HEK293 (cell line): Measurements from ENCODE around the gene SLC30A3.

Source experiments
- CTCF ChIA-PET: fragments of 350-600 bp; formaldehyde crosslinking; extraction: SDS; loops from one replicate; lab custom pipeline; 2021; ENCODE audit warnings: antibody characterized with exemption; lab: Yijun Ruan, JAX
- POLR2A ChIA-PET: fragments of 300-600 bp; formaldehyde crosslinking; extraction: SDS; loops from one replicate; lab custom pipeline; 2020; ENCODE audit warnings: antibody characterized with exemption, inconsistent platforms; lab: Yijun Ruan, JAX
- H3K27ac ChIP-seq: fragments of 200-500 bp; sonication (Bioruptor generic); 2 replicates; pipeline ENCODE4 v1.5.1; 2014; ENCODE audit warnings: low read depth, low read length, control low read depth, inconsistent platforms; ENCODE audit errors: extremely low read depth
- H3K36me3 ChIP-seq, 2 experiments: fragments of 200-500 bp in 1 of 2; sonication (Bioruptor generic) in 1 of 2; 1 replicate in 1 of 2; 2 replicates in 1 of 2; pipeline ENCODE4 v1.5.1; 2014 to 2017; ENCODE audit warnings: inconsistent platforms in 2 of 2, low read length in 2 of 2; ENCODE audit not compliant: control insufficient read depth in 2 of 2, insufficient read depth in 1 of 2
- H3K4me1 ChIP-seq: fragments of 200-500 bp; sonication (Bioruptor generic); 2 replicates; pipeline ENCODE4 v1.5.1; 2014; ENCODE audit warnings: mild to moderate bottlenecking, low read length, inconsistent platforms; ENCODE audit not compliant: control insufficient read depth, insufficient read depth
- H3K4me3 ChIP-seq: 2 replicates; pipeline ENCODE4 v1.5.1; 2011; ENCODE audit warnings: low read depth, mild to moderate bottlenecking, control low read depth, low read length, moderate library complexity
- H3K9me3 ChIP-seq: fragments of 200-500 bp; sonication (Bioruptor generic); 2 replicates; pipeline ENCODE4 v1.5.1; 2014; ENCODE audit warnings: low read depth, low read length, inconsistent platforms; ENCODE audit not compliant: control insufficient read depth, insufficient read depth
- FEZF1 ChIP-seq: fragments of 450-650 bp; formaldehyde crosslinking; IDR thresholded peaks from 2 replicates; pipeline ENCODE4 v1.5.1; 2016; ENCODE audit warnings: missing biosample characterization, missing genetic modification characterization
- GLIS1 ChIP-seq: fragments of 450-650 bp; formaldehyde crosslinking; IDR thresholded peaks from 2 replicates; pipeline ENCODE4 v1.5.1; 2016; ENCODE audit warnings: missing biosample characterization, missing genetic modification characterization
- KLF8 ChIP-seq: fragments of 450-650 bp; formaldehyde crosslinking; IDR thresholded peaks from 2 replicates; pipeline ENCODE4 v1.5.1; 2016; ENCODE audit warnings: missing biosample characterization, missing genetic modification characterization
- WT1 ChIP-seq: fragments of 450-650 bp; formaldehyde crosslinking; IDR thresholded peaks from 2 replicates; pipeline ENCODE4 v1.5.1; 2016; ENCODE audit warnings: missing biosample characterization, missing genetic modification characterization
- ZBTB1 ChIP-seq: fragments of 450-650 bp; formaldehyde crosslinking; IDR thresholded peaks from 2 replicates; pipeline ENCODE4 v1.5.1; 2016; ENCODE audit warnings: missing biosample characterization, missing genetic modification characterization
- ZBTB48 ChIP-seq: fragments of 450-650 bp; formaldehyde crosslinking; IDR thresholded peaks from 2 replicates; pipeline ENCODE4 v1.5.1; 2016; ENCODE audit warnings: missing biosample characterization, missing genetic modification characterization
- ZFP69B ChIP-seq: fragments of 450-650 bp; formaldehyde crosslinking; IDR thresholded peaks from 2 replicates; pipeline ENCODE4 v1.5.1; 2016; ENCODE audit warnings: missing biosample characterization, missing genetic modification characterization
- ZNF155 ChIP-seq: fragments of 450-650 bp; formaldehyde crosslinking; IDR thresholded peaks from 2 replicates; pipeline ENCODE4 v1.5.1; 2016; ENCODE audit warnings: missing biosample characterization, missing genetic modification characterization
- ZNF174 ChIP-seq: fragments of 450-650 bp; formaldehyde crosslinking; IDR thresholded peaks from 2 replicates; pipeline ENCODE4 v1.5.0; 2017; ENCODE audit warnings: missing biosample characterization, mild to moderate bottlenecking, missing genetic modification characterization
- ZNF266 ChIP-seq: fragments of 450-650 bp; formaldehyde crosslinking; IDR thresholded peaks from 2 replicates; pipeline ENCODE4 v1.5.1; 2016; ENCODE audit warnings: missing biosample characterization, missing genetic modification characterization, low read depth
- ZNF335 ChIP-seq: fragments of 450-650 bp; formaldehyde crosslinking; conservative IDR thresholded peaks from 2 replicates; pipeline ENCODE4 v1.5.1; 2016; ENCODE audit warnings: missing biosample characterization, missing genetic modification characterization
- ZNF341 ChIP-seq: fragments of 450-650 bp; formaldehyde crosslinking; IDR thresholded peaks from 2 replicates; pipeline ENCODE4; 2016; ENCODE audit warnings: low read depth, missing biosample characterization, missing genetic modification characterization
- ZNF416 ChIP-seq: fragments of 450-650 bp; formaldehyde crosslinking; IDR thresholded peaks from 2 replicates; pipeline ENCODE4 v1.5.1; 2016; ENCODE audit warnings: missing biosample characterization, missing genetic modification characterization
- ZNF433 ChIP-seq: fragments of 450-650 bp; formaldehyde crosslinking; IDR thresholded peaks from 2 replicates; pipeline ENCODE4 v1.5.1; 2016; ENCODE audit warnings: missing biosample characterization, missing genetic modification characterization, low read depth
- ZNF600 ChIP-seq: fragments of 450-650 bp; formaldehyde crosslinking; IDR thresholded peaks from 2 replicates; pipeline ENCODE4 v1.5.1; 2016; ENCODE audit warnings: missing biosample characterization, missing genetic modification characterization
- ZNF621 ChIP-seq: fragments of 450-650 bp; formaldehyde crosslinking; IDR thresholded peaks from 2 replicates; pipeline ENCODE4 v1.5.1; 2017; ENCODE audit warnings: missing biosample characterization, missing genetic modification characterization
- ZNF660 ChIP-seq: fragments of 450-650 bp; IDR thresholded peaks from 2 replicates; pipeline ENCODE4 v1.5.1; 2018; ENCODE audit warnings: missing biosample characterization, mild to moderate bottlenecking, missing genetic modification characterization
- TF ChIP-seq, protein P1 (sequence below): fragments of 450-650 bp; formaldehyde crosslinking; IDR thresholded peaks from 2 replicates; pipeline ENCODE4 v1.5.1; 2016; ENCODE audit warnings: missing biosample characterization, missing genetic modification characterization
- TF ChIP-seq, protein P2 (sequence below): fragments of 450-650 bp; formaldehyde crosslinking; IDR thresholded peaks from 2 replicates; pipeline ENCODE4 v1.5.1; 2017; ENCODE audit warnings: missing biosample characterization, mild to moderate bottlenecking, missing genetic modification characterization, moderate library complexity
- TF ChIP-seq, protein P3 (sequence below): fragments of 450-650 bp; formaldehyde crosslinking; IDR thresholded peaks from 2 replicates; pipeline ENCODE4 v1.5.0; 2017; ENCODE audit warnings: missing biosample characterization, missing genetic modification characterization, borderline replicate concordance
- TF ChIP-seq, protein P4 (sequence below): fragments of 450-650 bp; formaldehyde crosslinking; IDR thresholded peaks from 2 replicates; pipeline ENCODE4 v1.5.1; 2016; ENCODE audit warnings: missing biosample characterization, missing genetic modification characterization

Gene SLC30A3

DNA sequence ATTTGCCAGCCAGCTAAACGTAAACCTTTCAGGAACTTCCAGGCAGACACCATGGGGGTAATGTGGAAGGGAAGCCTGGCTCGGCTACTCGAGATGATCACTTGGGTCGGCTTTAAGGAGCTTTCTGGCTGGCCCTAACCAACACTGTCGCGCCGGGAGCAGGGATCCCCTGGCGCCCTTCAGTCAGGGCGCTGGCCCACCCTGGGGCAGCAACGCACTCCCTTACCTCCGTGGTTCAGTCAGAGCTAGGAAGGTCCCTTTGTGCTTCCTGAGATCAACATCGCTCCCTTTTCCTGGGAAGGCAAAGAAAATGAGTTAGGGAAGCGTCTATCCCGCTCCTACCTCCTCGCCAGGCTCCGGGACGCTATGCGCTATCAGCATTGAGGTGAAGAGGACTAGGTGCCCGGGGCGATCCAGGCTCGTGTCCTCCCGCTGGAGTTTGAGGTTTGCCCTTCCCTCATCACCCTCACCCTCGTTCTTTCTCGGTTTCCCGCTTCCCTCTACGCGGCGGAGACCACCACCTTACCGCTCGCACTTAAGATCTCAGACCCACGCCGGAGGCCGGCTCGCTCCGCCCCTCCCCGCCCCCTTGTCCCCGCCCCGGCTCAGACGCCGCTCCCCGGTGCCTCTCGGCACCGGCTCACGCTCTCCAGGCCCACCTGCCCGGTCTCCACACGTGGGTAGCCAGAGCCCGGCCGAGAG, 51.5 kb downstream of the SLC30A3 start (continued):
- TF ChIP-seq FEZF1 (tag by site-specific recombination) = no peak
- no peak for TF ChIP-seq WT1 (tag by site-specific recombination)
- TF ChIP-seq, protein P1, sequence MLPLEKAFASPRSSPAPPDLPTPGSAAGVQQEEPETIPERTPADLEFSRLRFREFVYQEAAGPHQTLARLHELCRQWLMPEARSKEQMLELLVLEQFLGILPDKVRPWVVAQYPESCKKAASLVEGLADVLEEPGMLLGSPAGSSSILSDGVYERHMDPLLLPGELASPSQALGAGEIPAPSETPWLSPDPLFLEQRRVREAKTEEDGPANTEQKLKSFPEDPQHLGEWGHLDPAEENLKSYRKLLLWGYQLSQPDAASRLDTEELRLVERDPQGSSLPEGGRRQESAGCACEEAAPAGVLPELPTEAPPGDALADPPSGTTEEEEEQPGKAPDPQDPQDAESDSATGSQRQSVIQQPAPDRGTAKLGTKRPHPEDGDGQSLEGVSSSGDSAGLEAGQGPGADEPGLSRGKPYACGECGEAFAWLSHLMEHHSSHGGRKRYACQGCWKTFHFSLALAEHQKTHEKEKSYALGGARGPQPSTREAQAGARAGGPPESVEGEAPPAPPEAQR (tag by site-specific recombination) = no peak
- no peak for TF ChIP-seq ZNF174 (tag by site-specific recombination)
- no peak for TF ChIP-seq ZNF155 (tag by site-specific recombination)
- TF ChIP-seq ZNF621 (tag by site-specific recombination) = no peak
- peak; percentile 18; the same call in 1 of the 2 replicates for TF ChIP-seq ZNF335 (tag by site-specific recombination)
- no peak for TF ChIP-seq ZNF660 (tag by site-specific recombination)
- peak; percentile 69; the same call in 1 of the 2 replicates for TF ChIP-seq ZBTB48 (tag by site-specific recombination)
- no peak for TF ChIP-seq ZBTB1
- TF ChIP-seq ZNF341 (tag by site-specific recombination) = peak; percentile 75
- no peak for TF ChIP-seq ZNF433 (tag by site-specific recombination)
- TF ChIP-seq, protein P2, sequence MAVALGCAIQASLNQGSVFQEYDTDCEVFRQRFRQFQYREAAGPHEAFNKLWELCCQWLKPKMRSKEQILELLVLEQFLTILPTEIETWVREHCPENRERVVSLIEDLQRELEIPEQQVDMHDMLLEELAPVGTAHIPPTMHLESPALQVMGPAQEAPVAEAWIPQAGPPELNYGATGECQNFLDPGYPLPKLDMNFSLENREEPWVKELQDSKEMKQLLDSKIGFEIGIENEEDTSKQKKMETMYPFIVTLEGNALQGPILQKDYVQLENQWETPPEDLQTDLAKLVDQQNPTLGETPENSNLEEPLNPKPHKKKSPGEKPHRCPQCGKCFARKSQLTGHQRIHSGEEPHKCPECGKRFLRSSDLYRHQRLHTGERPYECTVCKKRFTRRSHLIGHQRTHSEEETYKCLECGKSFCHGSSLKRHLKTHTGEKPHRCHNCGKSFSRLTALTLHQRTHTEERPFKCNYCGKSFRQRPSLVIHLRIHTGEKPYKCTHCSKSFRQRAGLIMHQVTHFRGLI = no peak
- no peak for TF ChIP-seq ZFP69B
- TF ChIP-seq ZNF416 (tag by site-specific recombination) = no peak
- TF ChIP-seq ZNF600 (tag by site-specific recombination) = peak; percentile 32; the same call in 1 of the 2 replicates
- no peak for TF ChIP-seq ZNF266
- TF ChIP-seq, all 188 proteins: peak for 10

DNA sequence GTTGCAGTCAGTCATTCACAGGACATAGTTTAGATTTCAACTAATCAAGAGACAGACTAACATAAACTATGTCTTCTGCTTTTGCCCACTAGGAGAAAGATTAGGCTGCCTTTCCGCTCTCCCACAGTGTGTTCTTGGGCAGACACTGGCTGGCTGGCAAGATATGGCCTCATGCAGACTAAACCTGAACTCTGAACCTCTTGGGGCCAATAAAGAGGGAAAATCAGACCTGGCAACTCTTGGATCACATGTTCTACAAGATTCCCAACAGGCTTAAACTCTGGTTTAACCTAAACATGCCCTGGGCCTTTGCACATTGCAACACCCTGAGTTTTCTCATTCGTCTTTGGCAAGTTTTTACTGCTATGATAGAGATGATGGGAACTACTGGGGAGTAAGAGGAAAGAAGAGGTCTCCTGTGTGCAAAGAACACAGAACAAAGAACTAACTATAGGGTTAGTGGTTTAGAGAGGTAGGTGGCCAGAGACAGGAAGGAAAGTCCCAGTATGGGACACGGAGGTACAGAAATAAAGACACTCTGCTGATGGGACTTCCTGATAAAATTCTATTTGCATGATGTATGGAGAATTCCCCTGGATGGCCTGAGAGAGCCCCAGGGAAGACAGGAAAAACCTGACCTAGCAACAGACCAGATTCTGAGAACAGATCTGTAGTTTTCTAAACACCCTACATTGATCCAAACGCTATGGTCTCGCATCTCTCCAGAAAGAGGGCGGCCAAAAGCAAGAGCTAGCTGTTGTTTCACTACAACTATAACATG, 53.0 kb downstream of the SLC30A3 start:
- no peak overlapping the region for H3K4me3 ChIP-seq
- H3K9me3 ChIP-seq = no peaks in the 10 kb centered on the region
- H3K27ac ChIP-seq = no peak overlapping the region
- H3K36me3 ChIP-seq = peaks cover 6 to 65% of the 10 kb centered on the region in 2 experiments; a peak in 2 of 3 replicates
- TF ChIP-seq KLF8 (tag by site-specific recombination) = no peak
- TF ChIP-seq GLIS1 (tag by site-specific recombination) = peak; percentile 45; the same call in 1 of the 2 replicates
- ChIA-PET CTCF (interaction anchor here (0.9 kb wide), 1 partner anchor 10 kb away, joined by 4 read pairs; no protein-coding TSS in a partner anchor), POLR2A (no interaction called here)
- 0 out of 2 replicates have a peak, but pooled peaks cover 2% of the 10 kb centered on the region for H3K4me1 ChIP-seq

DNA sequence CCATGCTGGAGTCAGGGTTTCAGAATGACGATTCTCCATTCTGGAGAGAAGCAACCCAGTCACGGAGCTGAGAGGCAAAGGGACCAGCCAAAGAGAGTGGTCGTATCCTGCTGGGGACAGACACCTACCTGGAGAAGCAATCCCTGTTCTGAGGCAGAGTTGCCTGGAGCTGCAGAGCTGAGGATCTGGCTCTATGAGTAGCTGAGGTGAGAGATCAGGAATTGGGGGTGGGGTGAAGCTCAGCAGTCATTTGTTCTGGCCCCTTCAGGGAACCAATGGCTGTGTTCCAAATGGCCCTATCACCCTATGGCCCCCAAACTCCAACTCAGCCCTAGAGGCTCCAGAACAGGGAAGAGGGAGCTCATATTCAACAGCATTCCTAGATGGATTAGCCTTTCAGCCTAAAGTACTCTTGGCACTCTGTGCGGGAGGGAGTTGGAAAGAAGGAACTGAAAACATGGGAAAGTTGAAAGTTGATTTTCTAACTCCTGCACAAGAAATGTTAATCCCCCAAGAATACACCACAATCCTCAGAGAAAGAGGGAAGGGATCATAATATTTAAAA, 54.3 kb downstream of the SLC30A3 start:
- ChIA-PET CTCF (no interaction called here), POLR2A (no interaction called here)
- Histone ChIP-seq H3K36me3 (peaks cover under 1 to 68% of the 10 kb centered on the region in 2 experiments; a peak in 1 of 3 replicates), H3K9me3 (no peaks in the 10 kb centered on the region), H3K27ac (no peak overlapping the region), H3K4me3 (no peak overlapping the region), H3K4me1 (0 out of 2 replicates have a peak, but pooled peaks cover 2% of the 10 kb centered on the region)
- TF ChIP-seq, protein P3, sequence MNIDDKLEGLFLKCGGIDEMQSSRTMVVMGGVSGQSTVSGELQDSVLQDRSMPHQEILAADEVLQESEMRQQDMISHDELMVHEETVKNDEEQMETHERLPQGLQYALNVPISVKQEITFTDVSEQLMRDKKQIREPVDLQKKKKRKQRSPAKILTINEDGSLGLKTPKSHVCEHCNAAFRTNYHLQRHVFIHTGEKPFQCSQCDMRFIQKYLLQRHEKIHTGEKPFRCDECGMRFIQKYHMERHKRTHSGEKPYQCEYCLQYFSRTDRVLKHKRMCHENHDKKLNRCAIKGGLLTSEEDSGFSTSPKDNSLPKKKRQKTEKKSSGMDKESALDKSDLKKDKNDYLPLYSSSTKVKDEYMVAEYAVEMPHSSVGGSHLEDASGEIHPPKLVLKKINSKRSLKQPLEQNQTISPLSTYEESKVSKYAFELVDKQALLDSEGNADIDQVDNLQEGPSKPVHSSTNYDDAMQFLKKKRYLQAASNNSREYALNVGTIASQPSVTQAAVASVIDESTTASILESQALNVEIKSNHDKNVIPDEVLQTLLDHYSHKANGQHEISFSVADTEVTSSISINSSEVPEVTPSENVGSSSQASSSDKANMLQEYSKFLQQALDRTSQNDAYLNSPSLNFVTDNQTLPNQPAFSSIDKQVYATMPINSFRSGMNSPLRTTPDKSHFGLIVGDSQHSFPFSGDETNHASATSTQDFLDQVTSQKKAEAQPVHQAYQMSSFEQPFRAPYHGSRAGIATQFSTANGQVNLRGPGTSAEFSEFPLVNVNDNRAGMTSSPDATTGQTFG (tag by site-specific recombination) = no peak
- TF ChIP-seq, protein P4, sequence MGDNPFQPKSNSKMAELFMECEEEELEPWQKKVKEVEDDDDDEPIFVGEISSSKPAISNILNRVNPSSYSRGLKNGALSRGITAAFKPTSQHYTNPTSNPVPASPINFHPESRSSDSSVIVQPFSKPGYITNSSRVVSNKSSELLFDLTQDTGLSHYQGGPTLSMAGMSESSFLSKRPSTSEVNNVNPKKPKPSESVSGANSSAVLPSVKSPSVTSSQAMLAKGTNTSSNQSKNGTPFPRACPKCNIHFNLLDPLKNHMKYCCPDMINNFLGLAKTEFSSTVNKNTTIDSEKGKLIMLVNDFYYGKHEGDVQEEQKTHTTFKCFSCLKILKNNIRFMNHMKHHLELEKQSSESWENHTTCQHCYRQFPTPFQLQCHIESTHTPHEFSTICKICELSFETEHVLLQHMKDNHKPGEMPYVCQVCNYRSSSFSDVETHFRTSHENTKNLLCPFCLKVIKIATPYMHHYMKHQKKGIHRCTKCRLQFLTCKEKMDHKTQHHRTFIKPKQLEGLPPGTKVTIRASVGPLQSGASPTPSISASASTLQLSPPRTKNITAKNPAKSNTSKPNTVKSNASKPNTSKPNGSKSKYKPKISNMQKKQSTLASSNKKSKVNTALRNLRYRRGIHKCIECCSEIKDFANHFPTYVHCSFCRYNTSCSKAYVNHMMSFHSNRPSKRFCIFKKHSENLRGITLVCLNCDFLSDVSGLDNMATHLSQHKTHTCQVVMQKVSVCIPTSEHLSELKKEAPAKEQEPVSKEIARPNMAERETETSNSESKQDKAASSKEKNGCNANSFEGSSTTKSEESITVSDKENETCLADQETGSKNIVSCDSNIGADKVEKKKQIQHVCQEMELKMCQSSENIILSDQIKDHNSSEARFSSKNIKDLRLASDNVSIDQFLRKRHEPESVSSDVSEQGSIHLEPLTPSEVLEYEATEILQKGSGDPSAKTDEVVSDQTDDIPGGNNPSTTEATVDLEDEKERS (tag by site-specific recombination) = no peak
